SK-N-SH (cell line): Measurements from ENCODE around the gene SMG7.

ENCODE experiments used
- CHD2 ChIP-seq: fragments of 150-350 bp; IDR thresholded peaks from 2 replicates; pipeline ENCODE4 v1.6.1; 2018; ENCODE audit warnings: low read length; ENCODE audit not compliant: partially characterized antibody
- CTCF ChIP-seq: fragments of 200-600 bp; sonication (generic); IDR thresholded peaks from 2 replicates; pipeline ENCODE4 v1.6.1; 2017; ENCODE audit warnings: antibody characterized with exemption, mild to moderate bottlenecking, moderate library complexity
- EP300 ChIP-seq, 2 experiments: IDR thresholded peaks; 2 replicates each; pipeline versions ENCODE4 v1.4.0 to v1.6.1; 2012; ENCODE audit warnings: borderline replicate concordance in 1 of 2, low read depth in 1 of 2, low read length in 1 of 2
- EZH2phosphoT487 ChIP-seq: fragments of 200-600 bp; sonication (generic); IDR thresholded peaks from 2 replicates; pipeline ENCODE4 v1.6.1; 2017; ENCODE audit warnings: low read depth, mixed run types, mild to moderate bottlenecking, antibody characterized with exemption, moderate library complexity, borderline replicate concordance
- GATA2 ChIP-seq: sonication (generic); formaldehyde crosslinking; IDR thresholded peaks from 2 replicates; pipeline ENCODE4 v1.5.0; 2020; ENCODE audit warnings: mild to moderate bottlenecking, missing genetic modification reagents
- POLR2AphosphoS5 ChIP-seq: IDR thresholded peaks from 2 replicates; pipeline ENCODE4 v1.6.1; 2012; ENCODE audit warnings: low read depth, low read length
- RFX5 ChIP-seq: IDR thresholded peaks from 2 replicates; pipeline ENCODE4 v1.6.1; 2012; ENCODE audit warnings: mild to moderate bottlenecking, improper control_type of control experiment, low read length
- TEAD4 ChIP-seq: IDR thresholded peaks from 2 replicates; pipeline ENCODE4 v1.4.0; 2012; ENCODE audit warnings: mild to moderate bottlenecking, borderline replicate concordance; ENCODE audit not compliant: insufficient read depth

GRCh38 chr1:183466781-183467180 is 5.5 kb upstream of the SMG7 start:
- TF ChIP-seq CTCF (no peak), EP300 (IDR thresholded peaks at IDR 0.05; ENCODE audit: borderline replicate concordance in 1 of 2, low read depth in 1 of 2, low read length in 1 of 2) (no peak), CHD2 (no peak), RFX5 (no peak), POLR2AphosphoS5 (no peak), GATA2 (CRISPR knock-in tag) (no peak), TEAD4 (no peak), EZH2phosphoT487 (no peak)
